ENCODE results near the gene ADGRL3.

The ADGRL3 gene

GRCh38 chr4:61200187-61200915, at the start of gene ADGRL3:
Gene ADGRL3, plus strand, starts transcription at chr4:61200326.
- no peak for DNase-seq (ENCODE audit: low read depth in 2 of 2, low spot score in 1 of 2)

GRCh38 chr4:61152433-61152832, 47.7 kb upstream of the ADGRL3 start:
- no peak for DNase-seq (ENCODE audit: low read depth in 2 of 2, low spot score in 1 of 2)

DNA sequence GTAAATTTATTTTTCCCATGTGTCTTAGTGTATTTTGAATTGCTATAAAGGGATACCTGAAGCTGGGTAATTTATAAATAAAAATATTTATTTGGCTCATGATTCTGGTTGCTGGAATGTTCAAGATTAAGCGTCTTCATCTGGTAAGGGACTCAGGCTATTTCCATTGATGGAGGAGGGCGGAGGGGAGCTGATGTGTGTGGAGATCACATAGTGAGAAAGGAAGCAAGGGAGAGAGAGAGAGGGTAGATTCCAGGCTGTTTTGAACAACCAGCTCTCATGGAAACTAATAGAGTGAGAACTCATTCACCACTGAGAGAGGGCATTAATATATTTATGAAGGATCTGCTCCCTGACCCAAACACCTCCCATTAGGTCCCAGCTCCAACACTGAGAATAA, 39.6 kb upstream of the ADGRL3 start:
- no peak for DNase-seq (ENCODE audit: low read depth in 2 of 2, low spot score in 1 of 2)

- DNase-seq (ENCODE audit: low read depth in 2 of 2, low spot score in 1 of 2): no peak
Observed at GRCh38 chr4:61162116-61162515, 38.0 kb upstream of the ADGRL3 start.

- DNase-seq (ENCODE audit: low read depth in 2 of 2, low spot score in 1 of 2): no peak
Observed at GRCh38 chr4:61173799-61174198, 26.3 kb upstream of the ADGRL3 start.

GRCh38 chr4:61175495-61175894, 24.6 kb upstream of the ADGRL3 start:
- no peak for DNase-seq (ENCODE audit: low read depth in 2 of 2, low spot score in 1 of 2)

DNA sequence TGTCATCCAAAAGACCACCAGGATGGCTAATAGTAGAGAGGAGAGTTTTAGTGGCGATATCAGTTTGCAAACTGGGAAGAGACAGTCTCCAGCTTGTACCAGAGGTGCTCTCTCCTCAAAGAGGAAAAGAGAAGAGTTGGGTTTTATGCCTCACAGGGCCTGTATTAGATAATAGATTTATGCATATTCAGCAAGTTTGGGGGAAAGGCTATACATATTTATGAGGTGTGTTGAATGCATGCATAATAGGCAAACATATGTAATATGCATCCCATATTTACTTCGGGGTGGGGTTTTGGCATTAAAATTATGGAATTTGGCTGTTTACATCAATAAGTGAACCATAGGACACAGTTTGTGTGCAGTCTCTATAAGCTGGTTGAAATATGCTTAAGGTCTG, 22.8 kb upstream of the ADGRL3 start:
- DNase-seq (ENCODE audit: low read depth in 2 of 2, low spot score in 1 of 2): no peak

- no peak for DNase-seq (ENCODE audit: low read depth in 2 of 2, low spot score in 1 of 2)
Observed at GRCh38 chr4:61180405-61180804, 19.7 kb upstream of the ADGRL3 start.

DNA sequence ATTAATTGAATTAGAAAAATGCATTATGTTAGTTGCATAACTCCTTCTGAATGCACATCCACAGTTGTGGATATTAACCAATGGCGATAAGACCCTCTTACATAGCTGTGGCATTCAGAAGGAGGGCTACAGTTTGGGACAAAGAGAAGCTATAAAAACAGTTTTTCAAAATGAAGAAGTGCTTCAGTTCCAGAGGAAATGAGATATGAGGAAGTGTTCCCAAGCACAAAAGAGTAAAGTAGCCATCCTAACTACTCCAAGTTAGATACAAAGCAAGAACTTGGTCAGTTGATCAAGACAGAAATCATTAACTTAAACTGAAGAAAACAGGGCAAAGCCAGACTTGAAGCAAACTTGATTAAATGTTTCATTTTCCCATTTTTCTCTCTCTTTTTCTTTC, 17.2 kb upstream of the ADGRL3 start:
- no peak for DNase-seq (ENCODE audit: low read depth in 2 of 2, low spot score in 1 of 2)

- no peak for DNase-seq (ENCODE audit: low read depth in 2 of 2, low spot score in 1 of 2)
Observed at GRCh38 chr4:61185288-61185687, 14.8 kb upstream of the ADGRL3 start.

- no peak for DNase-seq (ENCODE audit: low read depth in 2 of 2, low spot score in 1 of 2)
Observed at GRCh38 chr4:61192392-61192791, 7.7 kb upstream of the ADGRL3 start.

DNA sequence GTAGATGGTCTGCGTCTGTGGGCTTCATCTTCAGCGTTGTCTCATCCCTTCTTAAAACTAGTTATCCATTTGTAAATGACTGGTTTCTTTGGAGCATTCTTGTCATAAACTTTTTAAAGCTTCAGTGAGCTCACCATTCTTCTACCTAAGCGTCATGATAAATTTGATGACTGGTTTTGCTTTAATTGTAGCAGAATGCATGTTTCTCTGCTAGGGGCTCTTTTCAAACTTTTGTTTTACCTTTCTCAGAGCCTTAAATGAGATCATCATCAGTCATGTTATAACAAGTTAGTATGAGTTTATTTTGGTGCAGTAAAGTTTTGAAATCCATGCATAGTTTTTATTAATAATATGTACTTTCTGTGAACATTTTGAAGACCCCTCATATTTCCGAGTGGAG, 6.3 kb upstream of the ADGRL3 start:
- no peak for DNase-seq (ENCODE audit: low read depth in 2 of 2, low spot score in 1 of 2)

DNA sequence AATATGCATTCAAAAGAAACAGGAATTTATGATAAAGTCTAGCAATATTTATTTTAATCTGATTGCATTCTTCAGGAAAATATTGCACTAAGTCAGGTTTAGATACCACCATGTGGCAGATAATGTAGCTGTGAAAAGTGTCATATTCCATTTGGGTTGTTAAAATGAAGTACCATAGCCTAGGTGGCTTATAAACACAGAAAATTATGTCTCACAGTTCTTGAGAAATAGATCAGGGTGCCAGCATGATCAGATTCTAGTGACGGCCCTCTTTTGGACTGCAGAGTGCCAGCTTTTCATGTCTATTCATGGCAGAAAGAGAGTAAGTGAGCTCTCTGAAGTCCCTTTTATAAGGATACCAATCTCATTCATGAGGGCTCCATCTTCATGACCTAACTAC, 5.6 kb upstream of the ADGRL3 start:
- no peak for DNase-seq (ENCODE audit: low read depth in 2 of 2, low spot score in 1 of 2)

GRCh38 chr4:61195101-61195500, 5.0 kb upstream of the ADGRL3 start:
- DNase-seq (ENCODE audit: low read depth in 2 of 2, low spot score in 1 of 2): no peak

GRCh38 chr4:61198686-61199085, 1.4 kb upstream of the ADGRL3 start:
- DNase-seq (ENCODE audit: low read depth in 2 of 2, low spot score in 1 of 2): no peak

- no peak for DNase-seq (ENCODE audit: low read depth in 2 of 2, low spot score in 1 of 2)
Observed at GRCh38 chr4:61199873-61200186, 296 bp upstream of the ADGRL3 start.

GRCh38 chr4:61200916-61201526, 895 bp downstream of the ADGRL3 start:
- DNase-seq (ENCODE audit: low read depth in 2 of 2, low spot score in 1 of 2): no peak

GRCh38 chr4:61201561-61201960, 1.4 kb downstream of the ADGRL3 start:
- no peak for DNase-seq (ENCODE audit: low read depth in 2 of 2, low spot score in 1 of 2)

DNA sequence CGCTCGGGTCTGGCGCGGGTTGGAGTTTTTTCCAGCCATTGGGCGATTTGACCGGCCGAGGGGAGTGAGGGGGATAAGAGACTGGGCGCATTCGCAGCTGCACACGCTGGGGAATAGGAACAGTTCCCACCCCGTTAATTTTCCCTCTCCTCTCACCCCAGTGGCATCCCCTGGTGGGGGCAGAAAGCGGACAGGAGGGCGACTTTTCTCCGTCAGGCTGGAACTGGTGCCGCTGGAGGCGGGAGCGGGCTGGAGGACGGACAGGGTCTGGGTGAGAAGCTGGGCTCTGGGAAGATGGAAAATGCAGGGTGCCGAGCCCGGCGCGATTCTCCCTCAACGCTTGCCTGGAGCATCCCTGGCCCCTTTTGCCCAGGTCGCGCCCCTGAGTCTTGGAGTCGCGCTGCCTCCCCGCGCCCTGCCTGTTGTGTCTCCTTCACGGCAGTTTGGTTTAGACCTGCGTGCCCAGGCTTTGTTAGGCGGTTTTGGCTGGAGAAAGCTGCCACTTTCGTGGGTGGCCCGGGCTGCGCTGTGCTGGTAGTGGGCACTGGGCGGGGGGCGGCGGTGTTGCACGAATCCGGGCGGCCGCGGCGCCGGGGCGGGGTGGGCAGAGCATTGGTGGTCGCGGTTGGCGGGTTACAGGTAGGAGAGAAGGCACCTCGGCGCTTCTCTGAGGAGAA, 2.0 kb downstream of the ADGRL3 start:
- no peak for DNase-seq (ENCODE audit: low read depth in 2 of 2, low spot score in 1 of 2)

GRCh38 chr4:61202638-61203435, 2.7 kb downstream of the ADGRL3 start:
- no peak for DNase-seq (ENCODE audit: low read depth in 2 of 2, low spot score in 1 of 2)

DNA sequence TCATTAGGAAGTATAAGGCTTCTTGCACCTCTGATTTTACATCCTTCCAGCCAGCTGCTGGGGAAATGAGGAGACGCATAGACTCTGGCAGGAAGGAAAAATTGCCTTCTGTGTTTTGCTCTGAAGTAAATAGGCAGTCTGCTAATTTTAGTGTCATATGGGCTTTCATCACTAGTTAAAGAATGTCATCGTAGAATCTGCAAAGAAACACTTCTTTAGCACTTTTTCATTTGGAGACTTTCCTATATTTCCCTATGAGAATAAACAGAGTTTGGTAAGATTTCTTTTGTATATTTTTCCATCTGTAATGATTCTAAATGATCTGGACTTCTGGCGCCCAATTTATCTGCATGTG, 3.3 kb downstream of the ADGRL3 start:
- DNase-seq (ENCODE audit: low read depth in 2 of 2, low spot score in 1 of 2): no peak
